ENCODE results near the gene SESN3.

- no peak for TF ChIP-seq POLR2AphosphoS5 (IDR thresholded peaks at IDR 0.05; ENCODE audit: borderline replicate concordance, low read depth, low read length)
- no peak for TF ChIP-seq EZH2 (IDR thresholded peaks at IDR 0.05)
Observed at GRCh38 chr11:95135880-95136279, 95.1 kb downstream of the SESN3 start.
